ENCODE measurements around the gene NPAS3. TPM values are rescaled to one million over a fixed set of nuclear protein-coding genes. Genes with fewer than 3 reads are reported as not detected.

NPAS3 gene
- total RNA-seq, 2 donors from 2014 or later, result 0.33 to 0.78 TPM

DNA sequence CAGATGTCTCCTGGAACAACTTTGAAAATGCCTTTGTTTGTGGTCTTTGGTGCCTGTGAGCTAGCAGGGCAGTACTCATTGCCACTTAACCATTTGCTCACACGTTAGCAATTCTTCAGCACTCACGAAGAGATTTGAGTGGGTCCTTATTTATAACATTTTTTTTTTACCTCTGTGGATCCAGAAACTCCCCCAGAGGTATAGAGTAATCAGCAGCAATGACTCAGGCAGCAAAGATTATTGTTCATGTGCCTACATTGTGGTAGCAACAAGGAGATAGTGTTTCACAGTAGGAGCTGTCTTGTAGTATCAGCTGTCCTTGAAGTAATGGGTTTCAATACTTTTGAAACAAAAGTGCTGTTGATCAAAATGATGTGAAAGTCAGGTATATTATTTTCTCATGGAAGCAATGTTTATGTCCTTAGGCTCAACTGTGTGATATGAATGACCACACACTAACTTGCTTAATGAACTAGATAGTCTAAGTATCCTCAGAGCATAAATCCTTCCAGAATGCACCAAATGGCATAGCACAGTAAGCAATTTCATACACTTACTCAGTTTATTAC lies 708.1 kb downstream of the NPAS3 start:
- Histone ChIP-seq H3K4me3 (no peak overlapping the region), H3K27ac (no peak overlapping the region), H3K9me3 (no peaks in the 10 kb centered on the region), H3K27me3 (no peaks in the 10 kb centered on the region), H3K36me3 (replicated peaks in 1 of 2; ENCODE audit: insufficient read depth in 1 of 2, low read depth in 2 of 2) (no peaks in the 10 kb centered on the region), H3K4me1 (no peaks in the 10 kb centered on the region)
- DNase-seq (no peak), ATAC-seq (no peak)
- WGBS, 2 donors, result 79 to 81% methylated on average over 2 of the region's 2 CpGs
- intact Hi-C loops (cut with DNase I), result no loop called here
- TF ChIP-seq POLR2A (IDR thresholded peaks at IDR 0.05) (no peak), CTCF (IDR thresholded peaks at IDR 0.05) (no peak)

GRCh38 chr14:33647385-33647786 lies 708.7 kb downstream of the NPAS3 start:
- H3K36me3 ChIP-seq (replicated peaks in 1 of 2; ENCODE audit: insufficient read depth in 1 of 2, low read depth in 2 of 2), result no peaks in the 10 kb centered on the region
- no peaks in the 10 kb centered on the region for H3K27me3 ChIP-seq
- no peaks in the 10 kb centered on the region for H3K9me3 ChIP-seq
- H3K4me1 ChIP-seq, result no peaks in the 10 kb centered on the region
- H3K4me3 ChIP-seq, result no peak overlapping the region
- TF ChIP-seq CTCF (IDR thresholded peaks at IDR 0.05), result no peak
- no peak for TF ChIP-seq POLR2A (IDR thresholded peaks at IDR 0.05)
- 70 to 82% methylated on average over 3 of the region's 3 CpGs for WGBS, 2 donors
- DNase-seq (peak in 1 of 4 donors; percentile 3), ATAC-seq (no peak)
- H3K27ac ChIP-seq, result no peak overlapping the region
- intact Hi-C loops (cut with DNase I), result no loop called here

DNA sequence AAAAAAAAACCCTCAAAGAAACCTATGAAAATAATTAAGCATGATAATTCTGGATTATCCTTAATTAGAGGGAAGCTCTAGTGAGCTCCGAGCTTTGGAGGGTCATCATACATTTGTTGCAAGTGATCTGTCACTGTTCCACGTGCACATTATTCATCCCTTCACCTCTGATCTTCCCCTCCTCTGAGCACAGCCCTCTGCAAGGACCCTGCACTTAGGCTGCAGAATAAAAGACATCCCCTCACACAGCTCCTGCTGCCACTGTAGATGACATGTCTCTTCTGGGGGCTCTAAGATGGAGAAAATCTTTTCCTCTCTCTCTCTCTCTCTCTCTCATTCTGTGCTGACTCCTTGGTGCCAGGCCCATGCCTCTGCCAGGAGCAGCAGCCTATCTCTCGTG lies 711.8 kb downstream of the NPAS3 start:
- ATAC-seq, result no peak
- DNase-seq, result no peak
- intact Hi-C loops (cut with DNase I), result no loop called here
- Histone ChIP-seq H3K27me3 (no peaks in the 10 kb centered on the region), H3K9me3 (no peaks in the 10 kb centered on the region), H3K27ac (no peak overlapping the region), H3K36me3 (replicated peaks in 1 of 2; ENCODE audit: insufficient read depth in 1 of 2, low read depth in 2 of 2) (no peaks in the 10 kb centered on the region), H3K4me3 (no peak overlapping the region), H3K4me1 (no peaks in the 10 kb centered on the region)
- TF ChIP-seq POLR2A (IDR thresholded peaks at IDR 0.05) (no peak), CTCF (IDR thresholded peaks at IDR 0.05) (no peak)
- WGBS, 2 donors, result 47 to 67% methylated on average over 3 of the region's 3 CpGs

DNA sequence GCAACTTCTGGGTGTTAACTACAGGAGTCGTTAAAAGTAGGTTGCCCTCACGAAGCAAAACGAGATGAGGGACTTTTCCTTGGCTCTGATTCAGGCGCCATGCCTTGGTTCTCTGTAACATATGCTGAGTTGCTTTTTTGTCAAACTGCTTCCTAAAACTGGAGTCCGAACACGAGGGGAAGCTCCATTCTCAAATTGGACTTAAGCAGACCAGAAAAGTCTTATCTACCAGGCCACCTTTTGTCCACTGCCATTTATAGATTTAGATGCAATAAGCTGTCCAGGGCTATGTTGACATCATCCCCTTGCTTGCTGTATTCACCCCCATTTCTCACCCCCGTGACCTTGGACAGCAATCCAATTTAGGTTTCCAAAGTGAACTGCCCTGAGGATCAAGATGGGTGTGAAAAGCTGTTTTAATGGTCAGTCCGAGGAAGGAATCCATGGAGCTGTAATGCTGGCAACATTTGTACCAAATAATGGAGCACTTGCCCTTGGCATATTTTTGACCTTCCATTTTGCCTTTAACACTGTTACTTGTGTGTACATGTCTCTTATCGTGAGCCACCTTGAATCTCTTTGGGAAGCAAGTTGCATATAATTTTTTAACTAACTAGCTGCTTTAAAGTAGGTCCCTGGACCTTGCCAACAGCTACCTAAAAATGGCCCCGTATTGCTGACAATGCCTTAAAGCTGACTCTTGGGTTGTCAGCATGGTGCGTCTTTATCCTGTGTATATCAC lies 714.1 kb downstream of the NPAS3 start:
- Histone ChIP-seq H3K4me1 (no peaks in the 10 kb centered on the region), H3K27me3 (no peaks in the 10 kb centered on the region), H3K27ac (no peak overlapping the region), H3K36me3 (replicated peaks in 1 of 2; ENCODE audit: insufficient read depth in 1 of 2, low read depth in 2 of 2) (no peaks in the 10 kb centered on the region), H3K9me3 (no peaks in the 10 kb centered on the region), H3K4me3 (no peak overlapping the region)
- TF ChIP-seq CTCF (IDR thresholded peaks at IDR 0.05), result no peak
- no peak for TF ChIP-seq POLR2A (IDR thresholded peaks at IDR 0.05)
- DNase-seq (no peak), ATAC-seq (no peak)
- WGBS, 2 donors, result 63 to 75% methylated on average over 11 of the region's 11 CpGs
- intact Hi-C loops (cut with DNase I), result no loop called here

DNA sequence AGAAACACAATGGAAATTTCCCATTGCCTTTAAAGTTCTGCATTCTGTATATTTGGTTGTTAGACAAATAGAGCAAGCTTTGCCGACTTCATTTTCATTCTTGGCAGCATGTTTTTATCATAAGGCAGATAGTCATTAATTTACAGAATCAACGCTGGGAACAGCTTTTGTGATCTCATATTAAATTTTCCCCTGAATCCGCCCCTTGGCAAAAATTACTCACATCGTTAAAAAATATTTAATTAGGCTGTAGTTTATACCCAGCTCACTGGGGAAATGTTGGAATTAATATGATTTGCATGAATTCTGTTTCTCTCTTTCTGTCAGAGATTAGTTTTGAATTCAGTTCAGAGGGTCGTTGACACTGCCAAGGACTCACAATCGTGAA lies 714.6 kb downstream of the NPAS3 start:
- no peak for ATAC-seq

More for the DNA sequence above, 714.6 kb downstream of the NPAS3 start:
- intact Hi-C loops (cut with DNase I), result no loop called here
- Histone ChIP-seq H3K27me3 (no peaks in the 10 kb centered on the region), H3K36me3 (replicated peaks in 1 of 2; ENCODE audit: insufficient read depth in 1 of 2, low read depth in 2 of 2) (no peaks in the 10 kb centered on the region), H3K9me3 (no peaks in the 10 kb centered on the region), H3K4me1 (no peaks in the 10 kb centered on the region), H3K27ac (no peak overlapping the region), H3K4me3 (no peak overlapping the region)
- no peak for TF ChIP-seq CTCF (IDR thresholded peaks at IDR 0.05)
- TF ChIP-seq POLR2A (IDR thresholded peaks at IDR 0.05), result no peak
- 62 to 64% methylated on average over 6 of the region's 6 CpGs for WGBS, 2 donors
- no peak for DNase-seq
